Measurements from ENCODE around the gene MPV17. TPM values are rescaled to one million over a fixed set of nuclear protein-coding genes. Genes with fewer than 3 reads are reported as not detected.

Gene MPV17
- polyA plus RNA-seq, 4 donors, result 27.3 to 103 (median 55.6) TPM

- Histone ChIP-seq H3K27me3 (ENCODE audit: control insufficient read depth in 3 of 3, insufficient read depth in 3 of 3, low read length in 3 of 3) (peaks cover 0 to 39% (median 17%) of the 10 kb centered on the region in 3 donors), H3K4me1 (ENCODE audit: control insufficient read depth in 3 of 3, insufficient read depth in 2 of 3, low read depth in 1 of 3, low read length in 2 of 3) (no peaks in the 10 kb centered on the region), H3K9me3 (ENCODE audit: control insufficient read depth in 2 of 2, insufficient read depth in 1 of 2, low read depth in 1 of 2, low read length in 1 of 2) (no peaks in the 10 kb centered on the region), H3K27ac (ENCODE audit: low read depth in 1 of 3, low read length in 2 of 3) (no peak overlapping the region), H3K36me3 (ENCODE audit: control insufficient read depth in 3 of 3, insufficient read depth in 2 of 3, low read depth in 1 of 3, low read length in 3 of 3) (no peaks in the 10 kb centered on the region), H3K4me3 (ENCODE audit: low read depth in 1 of 3, low read length in 3 of 3) (no peak overlapping the region)
- WGBS, 3 donors, result 76 to 90% (median 90%) methylated on average over 1 of the region's 1 CpG
- FAIRE-seq (no peak), DNase-seq (no peak)
Measured at GRCh38 chr2:27284996-27285395, 37.9 kb downstream of the MPV17 start.

GRCh38 chr2:27282892-27283291 is 40.0 kb downstream of the MPV17 start:
- no peak for FAIRE-seq
- no peak for DNase-seq
- peaks cover 0 to 39% (median 15%) of the 10 kb centered on the region in 3 donors for H3K27me3 ChIP-seq (ENCODE audit: control insufficient read depth in 3 of 3, insufficient read depth in 3 of 3, low read length in 3 of 3)

GRCh38 chr2:27281855-27282559 is 40.9 kb downstream of the MPV17 start, which contains the start of gene TRIM54:
TSS of gene TRIM54 (plus strand) at chr2:27282429. CDS start at chr2:27282732, 303 bp downstream.
- 67 to 84% (median 72%) methylated on average over 5 of the region's 5 CpGs for WGBS, 3 donors
- FAIRE-seq, result no peak
- no peak within 1 kb of the TSS for H3K4me3 ChIP-seq (ENCODE audit: low read depth in 1 of 3, low read length in 3 of 3)
- no peaks in the 10 kb centered on the region for H3K4me1 ChIP-seq (ENCODE audit: control insufficient read depth in 3 of 3, insufficient read depth in 2 of 3, low read depth in 1 of 3, low read length in 2 of 3)
- H3K9me3 ChIP-seq (ENCODE audit: control insufficient read depth in 2 of 2, insufficient read depth in 1 of 2, low read depth in 1 of 2, low read length in 1 of 2), result no peaks in the 10 kb centered on the region
- no peak for DNase-seq
- no peaks in the 10 kb centered on the region for H3K36me3 ChIP-seq (ENCODE audit: control insufficient read depth in 3 of 3, insufficient read depth in 2 of 3, low read depth in 1 of 3, low read length in 3 of 3)
- peaks cover 0 to 44% (median 14%) of the 10 kb centered on the region in 3 donors for H3K27me3 ChIP-seq (ENCODE audit: control insufficient read depth in 3 of 3, insufficient read depth in 3 of 3, low read length in 3 of 3)
- no peak within 1 kb of the TSS for H3K27ac ChIP-seq (ENCODE audit: low read depth in 1 of 3, low read length in 2 of 3)

More at GRCh38 chr2:27282892-27283291, 40.0 kb downstream of the MPV17 start:
- 21 to 57% (median 40%) methylated on average over 5 of the region's 5 CpGs for WGBS, 3 donors
- Histone ChIP-seq H3K27ac (ENCODE audit: low read depth in 1 of 3, low read length in 2 of 3) (no peak overlapping the region), H3K4me3 (ENCODE audit: low read depth in 1 of 3, low read length in 3 of 3) (no peak overlapping the region), H3K9me3 (ENCODE audit: control insufficient read depth in 2 of 2, insufficient read depth in 1 of 2, low read depth in 1 of 2, low read length in 1 of 2) (no peaks in the 10 kb centered on the region), H3K36me3 (ENCODE audit: control insufficient read depth in 3 of 3, insufficient read depth in 2 of 3, low read depth in 1 of 3, low read length in 3 of 3) (no peaks in the 10 kb centered on the region), H3K4me1 (ENCODE audit: control insufficient read depth in 3 of 3, insufficient read depth in 2 of 3, low read depth in 1 of 3, low read length in 2 of 3) (no peaks in the 10 kb centered on the region)

- Histone ChIP-seq H3K27me3 (ENCODE audit: control insufficient read depth in 3 of 3, insufficient read depth in 3 of 3, low read length in 3 of 3) (peaks cover 0 to 46% (median 14%) of the 10 kb centered on the region in 3 donors), H3K9me3 (ENCODE audit: control insufficient read depth in 2 of 2, insufficient read depth in 1 of 2, low read depth in 1 of 2, low read length in 1 of 2) (no peaks in the 10 kb centered on the region), H3K36me3 (ENCODE audit: control insufficient read depth in 3 of 3, insufficient read depth in 2 of 3, low read depth in 1 of 3, low read length in 3 of 3) (no peaks in the 10 kb centered on the region), H3K4me3 (ENCODE audit: low read depth in 1 of 3, low read length in 3 of 3) (no peak overlapping the region), H3K27ac (ENCODE audit: low read depth in 1 of 3, low read length in 2 of 3) (no peak overlapping the region), H3K4me1 (ENCODE audit: control insufficient read depth in 3 of 3, insufficient read depth in 2 of 3, low read depth in 1 of 3, low read length in 2 of 3) (no peaks in the 10 kb centered on the region)
- 53 to 71% (median 64%) methylated on average over 3 of the region's 3 CpGs for WGBS, 3 donors
- DNase-seq (no peak), FAIRE-seq (no peak)
Measured at GRCh38 chr2:27281442-27281841, 41.5 kb downstream of the MPV17 start.

GRCh38 chr2:27280826-27281225 is 42.1 kb downstream of the MPV17 start:
- Histone ChIP-seq H3K36me3 (ENCODE audit: control insufficient read depth in 3 of 3, insufficient read depth in 2 of 3, low read depth in 1 of 3, low read length in 3 of 3) (no peaks in the 10 kb centered on the region), H3K9me3 (ENCODE audit: control insufficient read depth in 2 of 2, insufficient read depth in 1 of 2, low read depth in 1 of 2, low read length in 1 of 2) (no peaks in the 10 kb centered on the region), H3K4me3 (ENCODE audit: low read depth in 1 of 3, low read length in 3 of 3) (no peak overlapping the region), H3K27me3 (ENCODE audit: control insufficient read depth in 3 of 3, insufficient read depth in 3 of 3, low read length in 3 of 3) (peaks cover 0 to 42% (median 14%) of the 10 kb centered on the region in 3 donors), H3K27ac (ENCODE audit: low read depth in 1 of 3, low read length in 2 of 3) (no peak overlapping the region), H3K4me1 (ENCODE audit: control insufficient read depth in 3 of 3, insufficient read depth in 2 of 3, low read depth in 1 of 3, low read length in 2 of 3) (no peaks in the 10 kb centered on the region)
- WGBS, 3 donors, result 49 to 74% (median 54%) methylated on average over 3 of the region's 3 CpGs
- no peak for FAIRE-seq
- DNase-seq, result no peak

GRCh38 chr2:27278010-27278409 is 44.9 kb downstream of the MPV17 start:
- 50 to 75% (median 71%) methylated on average over 1 of the region's 1 CpG for WGBS, 3 donors
- H3K27ac ChIP-seq (ENCODE audit: low read depth in 1 of 3, low read length in 2 of 3), result no peak overlapping the region
- H3K4me1 ChIP-seq (ENCODE audit: control insufficient read depth in 3 of 3, insufficient read depth in 2 of 3, low read depth in 1 of 3, low read length in 2 of 3), result no peaks in the 10 kb centered on the region
- no peak overlapping the region for H3K4me3 ChIP-seq (ENCODE audit: low read depth in 1 of 3, low read length in 3 of 3)
- no peaks in the 10 kb centered on the region for H3K36me3 ChIP-seq (ENCODE audit: control insufficient read depth in 3 of 3, insufficient read depth in 2 of 3, low read depth in 1 of 3, low read length in 3 of 3)
- peaks cover 0 to 34% (median 10%) of the 10 kb centered on the region in 3 donors for H3K27me3 ChIP-seq (ENCODE audit: control insufficient read depth in 3 of 3, insufficient read depth in 3 of 3, low read length in 3 of 3)
- H3K9me3 ChIP-seq (ENCODE audit: control insufficient read depth in 2 of 2, insufficient read depth in 1 of 2, low read depth in 1 of 2, low read length in 1 of 2), result no peaks in the 10 kb centered on the region
- DNase-seq, result no peak
- FAIRE-seq, result no peak

GRCh38 chr2:27275211-27276150 is 47.4 kb downstream of the MPV17 start, which contains the start of gene DNAJC5G:
TSS of gene DNAJC5G (plus strand) at chr2:27275433. CDS start at chr2:27276729, 1,296 bp downstream.
- 82% methylated on average over 37 to 39 of the region's 39 CpGs for WGBS, 3 donors
- DNase-seq (no peak), FAIRE-seq (no peak)
- Histone ChIP-seq H3K9me3 (ENCODE audit: control insufficient read depth in 2 of 2, insufficient read depth in 1 of 2, low read depth in 1 of 2, low read length in 1 of 2) (no peaks in the 10 kb centered on the region), H3K4me1 (ENCODE audit: control insufficient read depth in 3 of 3, insufficient read depth in 2 of 3, low read depth in 1 of 3, low read length in 2 of 3) (no peaks in the 10 kb centered on the region), H3K36me3 (ENCODE audit: control insufficient read depth in 3 of 3, insufficient read depth in 2 of 3, low read depth in 1 of 3, low read length in 3 of 3) (no peaks in the 10 kb centered on the region), H3K27me3 (ENCODE audit: control insufficient read depth in 3 of 3, insufficient read depth in 3 of 3, low read length in 3 of 3) (peaks cover 0 to 42% (median 0%) of the 10 kb centered on the region in 3 donors), H3K27ac (ENCODE audit: low read depth in 1 of 3, low read length in 2 of 3) (no peak within 1 kb of the TSS), H3K4me3 (ENCODE audit: low read depth in 1 of 3, low read length in 3 of 3) (no peak within 1 kb of the TSS)

All from small intestine (tissue), 7 donors.